HepG2 (cell line): ENCODE results near the gene FMC1. TPM values are rescaled to one million over a fixed set of nuclear protein-coding genes. Genes with fewer than 3 reads are reported as not detected.
A peak's percentile ranks its signal among the peaks of the same experiment; 100 is the strongest.

Experiments
- ARHGAP35 ChIP-seq: sonication (generic); formaldehyde crosslinking; IDR thresholded peaks from 2 replicates; pipeline ENCODE4 v1.9.0; 2022; ENCODE audit warnings: mild to moderate bottlenecking, inconsistent platforms, moderate library complexity, missing genetic modification reagents, borderline replicate concordance
- BCL6 ChIP-seq: IDR thresholded peaks from 2 replicates; pipeline ENCODE4 v1.6.1; 2016; ENCODE audit warnings: missing genetic modification reagents, missing compliant biosample characterization
- CENPX ChIP-seq: sonication (generic); formaldehyde crosslinking; IDR thresholded peaks from 2 replicates; pipeline ENCODE4 v1.9.0; 2021; ENCODE audit warnings: mild to moderate bottlenecking, missing genetic modification reagents, moderate library complexity
- CERS6 ChIP-seq: sonication (generic); formaldehyde crosslinking; IDR thresholded peaks from 2 replicates; pipeline ENCODE4 v1.5.0; 2020; ENCODE audit warnings: missing genetic modification reagents
- KAT8 ChIP-seq: IDR thresholded peaks from 2 replicates; pipeline ENCODE4 v1.6.1; 2016; ENCODE audit warnings: missing genetic modification reagents, missing compliant biosample characterization
- MATR3 ChIP-seq: sonication (generic); formaldehyde crosslinking; IDR thresholded peaks from 2 replicates; pipeline ENCODE4 v1.4.0; 2020; ENCODE audit warnings: missing genetic modification reagents
- MBD4 ChIP-seq: IDR thresholded peaks from 2 replicates; pipeline ENCODE4 v1.6.1; 2012; ENCODE audit warnings: low read length, inconsistent platforms, borderline replicate concordance
- PRMT3 ChIP-seq: sonication (generic); formaldehyde crosslinking; IDR thresholded peaks from 2 replicates; pipeline ENCODE4 v1.8.1; 2022; ENCODE audit warnings: low read depth, mild to moderate bottlenecking, moderate library complexity, missing genetic modification reagents, borderline replicate concordance
- SALL1 ChIP-seq: sonication (generic); formaldehyde crosslinking; IDR thresholded peaks from 2 replicates; pipeline ENCODE4 v1.8.0; 2022; ENCODE audit warnings: mild to moderate bottlenecking, missing genetic modification reagents
- SETDB1 ChIP-seq: sonication (generic); formaldehyde crosslinking; IDR thresholded peaks from 2 replicates; pipeline ENCODE4 v1.5.1; 2020; ENCODE audit warnings: missing genetic modification reagents, mild to moderate bottlenecking, borderline replicate concordance
- SMAD9 ChIP-seq: sonication (generic); formaldehyde crosslinking; IDR thresholded peaks from 2 replicates; pipeline ENCODE4 v1.5.1; 2020; ENCODE audit warnings: mild to moderate bottlenecking, missing genetic modification reagents
- WIZ ChIP-seq: sonication (generic); formaldehyde crosslinking; IDR thresholded peaks from 2 replicates; pipeline ENCODE4 v1.5.1; 2020; ENCODE audit warnings: mild to moderate bottlenecking, missing genetic modification reagents
- ZBTB42 ChIP-seq: sonication (generic); formaldehyde crosslinking; IDR thresholded peaks from 2 replicates; pipeline ENCODE4 v1.5.0; 2020; ENCODE audit warnings: mild to moderate bottlenecking, missing genetic modification reagents
- ZFP41 ChIP-seq: sonication (generic); formaldehyde crosslinking; IDR thresholded peaks from 2 replicates; pipeline ENCODE4 v1.4.0; 2020; ENCODE audit warnings: mild to moderate bottlenecking, missing genetic modification reagents, borderline replicate concordance
- ZNF17 ChIP-seq: sonication (generic); formaldehyde crosslinking; IDR thresholded peaks from 2 replicates; pipeline ENCODE4 v1.5.0; 2020; ENCODE audit warnings: mild to moderate bottlenecking, missing genetic modification reagents
- ZNF253 ChIP-seq: sonication (generic); formaldehyde crosslinking; IDR thresholded peaks from 2 replicates; pipeline ENCODE4 v1.8.0; 2022; ENCODE audit warnings: mild to moderate bottlenecking, missing genetic modification reagents, borderline replicate concordance
- ZNF343 ChIP-seq: sonication (generic); formaldehyde crosslinking; IDR thresholded peaks from 2 replicates; pipeline ENCODE4 v1.4.0; 2020; ENCODE audit warnings: mild to moderate bottlenecking, missing genetic modification reagents
- ZNF367 ChIP-seq: sonication (generic); formaldehyde crosslinking; IDR thresholded peaks from 2 replicates; pipeline ENCODE4 v1.4.0; 2020; ENCODE audit warnings: missing genetic modification reagents, borderline replicate concordance
- ZNF609 ChIP-seq: sonication (generic); formaldehyde crosslinking; IDR thresholded peaks from 2 replicates; pipeline ENCODE4 v1.4.0; 2020; ENCODE audit warnings: mild to moderate bottlenecking, missing genetic modification reagents, borderline replicate concordance
- ZNF749 ChIP-seq: sonication (generic); formaldehyde crosslinking; IDR thresholded peaks from 2 replicates; pipeline ENCODE4 v1.8.0; 2022; ENCODE audit warnings: mild to moderate bottlenecking, missing genetic modification reagents, moderate library complexity, borderline replicate concordance
- ZSCAN21 ChIP-seq: sonication (generic); formaldehyde crosslinking; IDR thresholded peaks from 2 replicates; pipeline ENCODE4 v1.8.0; 2022; ENCODE audit warnings: mild to moderate bottlenecking, missing genetic modification reagents, moderate library complexity, borderline replicate concordance
- polyA plus RNA-seq, 8 experiments: library from polyadenylated mRNA; depleted of rRNA in 3 of 8; stranded (reverse) in 7 of 8; unstranded in 1 of 8; fragments of >200 nt; fragmentation: Illumina TruSeq in 4 of 8; extraction: Trizol in 4 of 8; gene quantifications; 2 replicates each; pipeline versions ENCODE4 v1.2.1 to v1.2.3, GENCODE V29; 2011 to 2016; ENCODE audit warnings: low read depth in 4 of 8, missing spikeins in 1 of 8, mixed read lengths in 1 of 8; ENCODE audit not compliant: insufficient read depth in 1 of 8
- total RNA-seq, 5 experiments: library from RNA; depleted of rRNA; stranded (reverse); fragments of >200 nt; fragmentation: Illumina TruSeq; extraction: Trizol; gene quantifications; 2 replicates each; pipeline ENCODE4 v1.2.3, GENCODE V29; 2016; ENCODE audit warnings: low read depth in 1 of 5
- TF ChIP-seq, protein P1 (sequence below): sonication (generic); formaldehyde crosslinking; IDR thresholded peaks from 2 replicates; pipeline ENCODE4 v1.4.0; 2020; ENCODE audit warnings: missing genetic modification reagents

The FMC1 gene
- total and polyA plus RNA-seq, 2 of the 13 experiments (the other 11 are each of a cell fraction or from before 2014, with no cell fraction given) = 39.2 to 50.7 TPM

- TF ChIP-seq BCL6 (CRISPR knock-in tag) (peak; percentile 53), ZNF609 (CRISPR knock-in tag) (peak; percentile 43), SMAD9 (no peak), MBD4 (no peak), SALL1 (CRISPR knock-in tag) (peak; percentile 81), ZFP41 (CRISPR knock-in tag) (peak; percentile 50; the same call in 1 of the 2 replicates), ZNF367 (CRISPR knock-in tag) (peak; percentile 78), ZNF343 (peak; percentile 77), CERS6 (no peak), ZNF17 (CRISPR knock-in tag) (no peak), ARHGAP35 (CRISPR knock-in tag) (peak; percentile 72; the same call in 1 of the 2 replicates), PRMT3 (CRISPR knock-in tag) (peak; percentile 76; the same call in 1 of the 2 replicates), ZNF253 (CRISPR knock-in tag) (no peak), ZSCAN21 (CRISPR knock-in tag) (peak; percentile 90), MATR3 (CRISPR knock-in tag) (no peak), SETDB1 (no peak; the same call in 1 of the 2 replicates), CENPX (CRISPR knock-in tag) (no peak), ZNF749 (CRISPR knock-in tag) (peak; percentile 59; the same call in 1 of the 2 replicates), ZBTB42 (peak; percentile 43; the same call in 1 of the 2 replicates), WIZ (CRISPR knock-in tag) (peak; percentile 54; the same call in 1 of the 2 replicates), KAT8 (CRISPR knock-in tag) (peak; percentile 79)
- TF ChIP-seq, protein P1, sequence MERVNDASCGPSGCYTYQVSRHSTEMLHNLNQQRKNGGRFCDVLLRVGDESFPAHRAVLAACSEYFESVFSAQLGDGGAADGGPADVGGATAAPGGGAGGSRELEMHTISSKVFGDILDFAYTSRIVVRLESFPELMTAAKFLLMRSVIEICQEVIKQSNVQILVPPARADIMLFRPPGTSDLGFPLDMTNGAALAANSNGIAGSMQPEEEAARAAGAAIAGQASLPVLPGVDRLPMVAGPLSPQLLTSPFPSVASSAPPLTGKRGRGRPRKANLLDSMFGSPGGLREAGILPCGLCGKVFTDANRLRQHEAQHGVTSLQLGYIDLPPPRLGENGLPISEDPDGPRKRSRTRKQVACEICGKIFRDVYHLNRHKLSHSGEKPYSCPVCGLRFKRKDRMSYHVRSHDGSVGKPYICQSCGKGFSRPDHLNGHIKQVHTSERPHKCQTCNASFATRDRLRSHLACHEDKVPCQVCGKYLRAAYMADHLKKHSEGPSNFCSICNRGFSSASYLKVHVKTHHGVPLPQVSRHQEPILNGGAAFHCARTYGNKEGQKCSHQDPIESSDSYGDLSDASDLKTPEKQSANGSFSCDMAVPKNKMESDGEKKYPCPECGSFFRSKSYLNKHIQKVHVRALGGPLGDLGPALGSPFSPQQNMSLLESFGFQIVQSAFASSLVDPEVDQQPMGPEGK (CRISPR knock-in tag) = peak; percentile 87; the same call in 1 of the 2 replicates
These were observed 18.5 kb downstream of the FMC1 start, which contains the start of gene LUC7L2 (continued) for GRCh38 chr7:139359366-139360209.
